ENCODE results near the gene PLXDC2.

Gene PLXDC2

DNA sequence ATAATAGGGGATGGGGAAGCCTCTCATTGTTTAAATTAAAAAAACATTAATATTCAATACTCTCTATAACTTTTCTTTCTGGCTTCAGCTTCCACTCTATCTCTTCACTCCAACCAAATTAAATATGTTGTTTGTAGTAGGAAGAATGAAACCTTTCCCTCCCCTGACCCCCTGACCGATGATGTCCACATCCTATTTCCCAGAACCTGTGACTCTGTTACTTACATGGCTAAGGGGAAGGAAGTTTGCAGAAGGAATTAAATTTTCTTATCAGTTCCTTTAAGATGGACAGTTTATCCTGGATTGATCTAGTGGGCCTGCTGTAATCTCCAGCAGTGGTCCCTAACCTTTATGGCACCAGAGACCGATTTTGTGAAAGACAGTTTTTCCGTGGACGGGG, 130.0 kb downstream of the PLXDC2 start:
- no peak for ATAC-seq

DNA sequence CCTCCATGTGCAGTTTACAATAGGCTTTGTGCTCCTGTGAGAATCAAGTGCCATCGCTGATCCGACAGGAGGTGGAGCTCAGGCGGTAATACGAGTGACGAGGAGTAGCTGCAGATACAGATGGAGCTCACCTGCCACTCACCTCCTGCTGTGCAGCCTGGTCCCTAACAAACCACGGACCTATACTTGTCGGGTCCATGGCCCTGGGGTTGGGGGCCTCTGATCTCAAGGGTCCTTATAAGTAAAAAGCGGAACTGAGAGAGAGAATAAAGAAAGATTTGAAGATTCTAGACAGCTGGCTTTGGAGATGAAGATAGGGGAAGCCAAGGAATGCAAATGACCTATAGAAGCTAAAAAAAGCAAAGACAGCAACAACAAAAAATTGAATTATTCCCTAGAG, 130.6 kb downstream of the PLXDC2 start:
- no peak for ATAC-seq

DNA sequence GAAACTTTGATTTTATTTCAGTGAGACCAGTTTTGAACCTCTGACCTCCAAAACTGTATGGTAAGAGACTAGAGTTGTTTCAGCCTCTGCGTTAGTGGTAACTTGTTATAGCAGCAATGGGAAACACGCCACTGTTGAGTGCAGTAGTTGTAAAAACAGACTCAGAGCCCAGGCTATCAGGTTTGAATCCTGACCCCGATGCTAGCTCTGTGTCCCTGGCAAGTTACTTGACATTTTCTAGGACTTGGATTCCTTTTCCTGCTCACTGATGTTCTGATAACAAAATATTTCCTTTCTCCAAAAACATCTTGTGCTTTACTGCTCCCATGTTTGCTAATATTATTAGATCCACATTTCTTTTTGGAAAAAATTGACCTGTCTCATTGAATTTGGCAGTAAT, 131.0 kb downstream of the PLXDC2 start:
- no peak for ATAC-seq

DNA sequence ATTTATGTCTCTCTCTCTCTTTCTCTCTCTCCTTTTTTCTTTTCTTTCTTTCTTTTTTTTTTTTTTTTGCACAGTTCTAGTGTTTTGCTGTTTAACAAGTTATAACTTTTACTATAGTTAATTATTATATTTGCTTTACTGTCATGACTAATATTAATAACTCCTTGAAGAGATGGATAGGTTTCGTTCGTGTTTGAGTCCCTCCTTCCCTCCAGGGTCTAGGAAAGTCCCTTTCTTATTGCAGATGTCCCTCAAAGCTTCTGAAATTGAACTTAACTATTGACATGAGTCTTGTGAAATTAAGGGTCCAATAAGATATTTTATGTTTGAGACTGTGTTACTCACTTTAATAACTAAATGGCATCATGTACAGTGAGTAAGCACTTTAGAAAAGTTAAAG, 131.4 kb downstream of the PLXDC2 start:
- no peak for ATAC-seq

DNA sequence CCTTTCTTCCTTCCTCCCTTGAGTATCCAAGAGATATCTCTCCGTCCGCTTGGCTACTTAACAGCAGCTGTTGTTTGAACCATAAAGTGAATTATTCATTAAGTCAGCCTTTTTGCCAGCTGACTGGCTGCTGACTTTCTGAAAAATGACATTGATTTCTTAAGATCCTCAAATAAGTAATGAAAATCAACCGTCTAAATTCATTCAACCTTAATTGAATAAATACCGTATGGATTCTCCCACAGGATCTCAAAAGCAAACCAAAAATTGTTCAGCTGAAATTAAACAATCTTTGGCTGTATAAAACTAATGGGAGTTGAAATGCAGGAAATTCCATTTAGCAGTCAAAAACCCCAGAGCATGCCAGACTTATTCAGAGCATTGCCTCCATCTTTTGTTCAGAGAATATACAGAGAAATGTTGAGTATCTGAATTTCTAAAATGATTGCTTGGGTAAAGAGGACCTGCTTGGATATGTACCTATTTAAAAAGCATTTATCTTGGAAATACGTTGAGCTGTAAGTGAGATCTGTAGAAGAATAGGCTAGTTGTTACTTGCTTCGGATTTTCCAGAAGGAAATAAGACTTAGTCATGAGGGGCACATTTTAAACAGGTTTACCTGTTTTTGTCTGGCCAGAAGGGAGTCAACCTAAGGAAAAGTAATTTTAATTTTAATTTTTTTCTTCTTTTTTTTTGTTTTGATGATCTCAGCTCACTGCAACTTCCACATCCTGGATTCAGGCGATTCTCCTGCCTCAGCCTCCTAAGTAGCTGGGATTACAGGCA, 136.2 kb downstream of the PLXDC2 start:
- ATAC-seq = no peak

DNA sequence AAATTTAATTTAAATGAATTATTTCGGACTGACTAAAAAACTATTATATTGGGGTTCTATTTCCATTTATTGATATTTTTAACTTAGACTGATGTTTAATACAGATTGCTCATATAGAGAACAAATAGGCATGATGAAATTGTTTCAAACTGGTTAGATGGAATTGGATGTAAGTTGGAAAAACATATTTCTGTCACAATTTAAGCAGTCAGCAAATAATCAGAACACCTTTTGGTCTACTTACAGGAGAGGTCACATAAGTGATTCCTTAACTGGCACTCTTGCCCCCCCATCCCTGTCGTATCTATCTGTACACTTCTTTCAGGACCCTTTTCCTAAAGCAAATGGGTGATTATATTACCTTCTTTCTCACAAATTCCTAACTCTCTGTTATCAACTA, 138.4 kb downstream of the PLXDC2 start:
- ATAC-seq = no peak

DNA sequence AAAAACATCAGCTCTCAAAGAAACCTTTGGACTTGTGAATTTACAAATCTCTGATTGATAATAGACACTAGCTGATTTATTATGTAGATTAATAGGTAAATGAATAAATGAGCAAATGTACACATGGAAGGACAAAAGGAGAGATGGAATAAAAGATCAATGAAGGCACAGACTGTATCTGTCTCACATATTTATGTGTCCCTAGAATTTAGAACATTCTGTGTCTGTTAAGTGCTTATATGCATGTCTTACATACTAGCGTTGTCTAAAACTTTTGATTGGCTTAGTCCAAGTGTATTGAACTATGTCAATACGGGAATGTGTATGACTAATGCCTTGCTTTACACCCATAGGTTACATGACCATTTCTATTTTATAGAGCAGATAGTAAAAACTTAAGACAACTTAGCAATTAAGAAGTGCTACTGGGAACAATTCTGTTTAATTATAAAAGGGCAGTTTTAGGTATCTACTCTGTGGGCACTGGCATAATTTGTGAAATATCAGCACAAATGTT, 140.3 kb downstream of the PLXDC2 start:
- no peak for ATAC-seq

DNA sequence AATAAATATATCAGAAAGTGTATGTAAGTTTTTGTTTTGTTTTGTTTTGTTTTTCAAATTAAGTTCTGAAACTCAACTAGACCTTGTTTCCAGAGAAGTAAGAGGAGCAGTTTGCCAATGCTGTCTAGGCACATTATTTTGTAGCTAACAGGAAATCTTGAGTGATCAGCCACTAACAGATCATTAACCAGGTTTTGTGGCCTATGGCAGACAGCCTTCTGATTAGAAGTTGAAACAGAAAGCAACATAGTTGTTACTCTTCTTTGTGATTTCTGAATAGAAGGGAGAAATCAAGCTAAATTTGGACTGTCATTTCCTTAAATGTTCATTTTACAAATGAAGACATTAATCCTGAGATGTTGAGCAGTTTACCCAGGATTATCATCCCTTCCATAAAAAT, 142.6 kb downstream of the PLXDC2 start:
- ATAC-seq = no peak

DNA sequence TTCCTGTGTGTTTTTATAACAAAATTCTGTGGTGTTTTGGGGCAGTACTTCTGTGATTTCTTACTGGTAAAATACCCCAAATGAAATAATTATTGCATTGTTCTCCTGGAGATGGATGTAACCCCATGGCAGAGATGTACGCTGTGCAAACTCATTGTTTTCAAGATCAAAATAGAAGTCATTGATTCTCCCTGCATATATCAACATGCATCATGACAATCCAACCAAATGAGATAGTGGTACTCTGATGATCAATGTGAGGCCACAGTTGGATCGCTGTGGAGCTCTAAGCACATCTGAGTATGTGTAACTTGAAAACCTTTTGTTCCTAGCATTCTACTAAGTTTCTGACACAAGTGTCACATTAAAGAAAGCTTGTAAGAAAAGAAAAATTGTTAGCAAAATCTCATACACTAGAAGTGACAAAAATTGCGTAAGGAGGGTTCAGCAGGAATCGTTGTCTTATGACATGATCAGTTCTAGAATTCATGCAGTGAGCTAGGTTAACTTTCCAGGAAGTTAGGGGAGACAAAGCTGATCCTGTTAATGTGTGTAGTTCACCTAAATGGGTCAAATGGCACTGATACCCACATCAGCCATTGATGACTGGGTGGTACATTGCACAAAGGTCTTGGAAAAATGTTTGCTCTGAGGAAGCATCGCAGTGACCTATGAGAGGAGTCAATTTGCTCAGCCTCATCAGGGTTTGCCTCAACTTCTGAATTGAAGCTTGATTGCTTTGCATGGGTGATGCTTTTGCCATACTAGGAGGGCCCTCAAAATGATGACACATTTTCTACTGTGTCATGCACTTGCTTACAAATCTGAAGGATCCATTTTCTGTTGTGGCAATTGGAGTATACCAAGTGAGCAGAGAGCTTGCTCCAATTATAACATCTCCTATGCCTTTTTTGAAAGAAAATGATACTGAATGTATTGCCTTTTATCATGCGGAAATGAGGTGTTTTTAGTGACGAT, 145.1 kb downstream of the PLXDC2 start:
- no peak for ATAC-seq

DNA sequence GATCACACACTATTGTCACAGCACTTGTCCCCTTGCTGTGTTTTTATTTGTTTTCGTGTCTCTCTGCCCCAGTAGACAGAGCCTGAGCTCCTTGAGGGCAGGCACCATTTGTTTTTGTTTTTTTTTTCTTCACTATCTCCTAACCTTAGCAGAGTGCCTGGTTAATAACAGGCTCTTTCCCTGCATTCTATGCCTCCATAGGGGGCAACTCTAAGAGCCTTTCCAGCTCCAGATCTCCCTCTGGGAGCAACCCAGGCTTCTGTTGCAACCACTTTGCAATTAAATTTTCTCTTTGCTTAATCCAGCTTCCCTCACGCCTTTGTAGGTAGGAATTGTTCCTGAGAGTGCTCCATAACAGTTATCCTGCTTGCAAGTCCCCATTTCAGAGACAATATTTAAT, 148.4 kb downstream of the PLXDC2 start:
- no peak for ATAC-seq

DNA sequence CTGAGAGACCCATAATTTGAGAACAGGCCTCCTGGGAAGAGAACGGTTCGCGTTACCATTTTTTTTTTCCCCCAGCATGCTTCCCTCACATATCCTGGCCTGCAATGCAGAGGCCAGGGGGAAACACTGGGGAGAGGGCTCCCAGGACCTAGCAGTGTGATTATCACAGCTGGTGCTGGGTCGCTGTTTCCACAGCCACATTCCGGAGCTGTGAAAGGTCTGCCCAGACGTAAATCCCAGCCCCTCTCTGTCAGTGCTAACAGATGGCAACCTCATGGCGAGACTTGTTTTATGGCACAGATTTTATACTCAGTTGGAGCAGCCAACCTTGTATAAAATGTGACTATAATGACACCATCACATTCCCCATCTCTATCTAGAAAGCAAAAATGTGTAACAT, 150.5 kb downstream of the PLXDC2 start:
- no peak for ATAC-seq

DNA sequence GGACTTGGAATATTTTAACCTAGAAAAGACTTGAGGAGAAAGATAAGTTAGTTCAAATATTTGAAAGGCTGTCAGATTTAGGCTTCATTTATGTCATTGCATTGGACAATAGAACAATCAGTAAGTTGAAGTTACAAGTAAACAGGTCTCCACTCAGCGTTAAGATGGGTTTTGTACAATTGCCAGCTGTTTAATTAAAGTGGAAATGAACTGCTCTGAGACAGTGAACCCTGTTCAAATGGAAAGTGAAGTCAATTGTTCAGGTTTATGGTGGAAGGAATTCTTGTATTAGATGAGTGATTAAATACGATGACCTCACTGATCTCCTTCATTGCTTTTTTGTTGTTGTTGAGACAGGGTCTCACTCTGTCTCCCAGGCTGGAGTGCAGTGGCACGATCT, 151.7 kb downstream of the PLXDC2 start:
- ATAC-seq = no peak

DNA sequence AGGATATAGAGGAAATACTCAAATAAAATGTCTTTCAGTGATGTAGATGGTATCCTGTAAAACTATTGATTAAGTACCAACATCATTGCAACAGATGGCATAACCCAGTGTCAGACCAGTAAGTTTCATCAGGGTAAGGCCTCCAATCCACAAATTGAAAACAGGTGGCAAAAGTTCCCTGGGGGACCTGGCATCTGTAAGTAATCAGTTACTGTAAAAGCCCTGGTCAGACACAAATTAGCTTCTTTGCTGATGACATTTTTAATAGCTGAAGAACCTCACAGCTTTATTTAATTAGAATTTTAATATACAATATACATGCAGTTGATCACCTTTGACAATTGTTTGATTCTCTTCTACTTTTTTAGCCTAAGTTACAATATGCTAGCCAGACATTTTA, 152.5 kb downstream of the PLXDC2 start:
- ATAC-seq = no peak

DNA sequence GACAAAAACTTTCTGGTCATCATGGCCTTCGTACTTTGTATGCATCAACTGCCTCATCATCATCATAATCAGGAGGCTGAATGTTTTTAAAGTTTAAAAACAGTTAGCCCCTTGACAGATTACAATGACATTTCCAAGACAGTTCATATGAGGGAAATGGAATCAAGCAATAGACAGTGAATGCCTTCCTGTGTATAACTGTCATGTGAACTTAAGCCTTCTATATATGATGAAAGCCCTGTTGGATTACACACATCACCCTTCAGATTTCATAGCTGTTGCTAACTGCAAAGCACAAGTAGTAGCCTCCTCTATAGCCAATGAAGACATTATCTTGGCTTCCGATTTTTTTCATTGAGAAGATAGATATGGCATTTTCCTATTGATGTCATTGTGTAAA, 154.0 kb downstream of the PLXDC2 start:
- no peak for ATAC-seq

DNA sequence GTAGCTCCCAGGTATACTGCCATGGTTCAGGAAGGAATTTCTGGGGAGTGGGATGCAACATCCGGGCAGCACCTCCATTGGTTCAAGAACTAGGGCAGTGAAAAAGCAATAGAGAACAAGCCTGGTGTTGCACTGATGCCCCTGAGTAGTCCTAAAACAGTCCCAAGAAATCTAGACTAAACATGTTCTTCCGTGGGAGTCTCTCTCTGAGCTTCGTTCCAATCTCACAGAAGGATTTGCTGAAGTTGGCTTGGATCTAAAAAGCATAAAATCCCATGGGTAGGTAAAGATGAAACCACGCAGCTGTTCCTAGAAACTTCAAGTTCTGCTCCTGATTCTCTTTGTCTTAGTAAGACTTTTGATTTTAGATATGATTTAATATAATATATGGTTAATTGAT, 154.5 kb downstream of the PLXDC2 start:
- ATAC-seq = no peak

DNA sequence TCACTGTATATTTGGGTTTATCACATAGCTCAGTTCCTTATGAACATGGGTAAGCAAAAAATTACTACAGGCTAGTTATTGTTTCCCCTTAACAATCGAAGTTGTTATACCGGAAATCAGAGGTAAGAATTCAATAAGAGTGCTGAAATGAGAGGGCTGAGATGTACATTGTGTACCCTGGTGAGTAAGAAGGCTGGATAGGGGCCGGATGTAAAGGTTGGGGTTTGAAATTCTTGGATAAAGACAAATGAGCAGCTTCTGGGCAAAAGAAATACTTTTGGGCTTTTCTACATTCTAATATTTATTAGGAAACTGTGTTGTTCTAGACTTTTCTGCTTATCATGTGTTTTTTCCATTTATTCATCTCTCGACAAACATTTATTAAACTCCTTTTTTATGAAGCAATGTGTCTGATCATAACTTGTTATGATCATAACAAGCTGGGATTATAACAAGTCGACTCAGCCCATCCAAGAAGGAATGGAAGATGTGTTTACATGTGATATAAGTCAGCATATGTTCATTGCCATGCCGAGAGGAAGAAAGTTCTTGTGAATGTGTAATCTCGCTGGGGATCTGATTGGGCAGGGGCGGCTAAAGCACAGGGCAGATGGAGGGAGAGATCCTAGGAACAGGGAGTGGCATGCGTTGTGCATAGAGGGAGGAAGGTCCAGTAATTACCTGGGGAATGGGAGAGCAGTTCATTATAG, 155.3 kb downstream of the PLXDC2 start:
- no peak for ATAC-seq

DNA sequence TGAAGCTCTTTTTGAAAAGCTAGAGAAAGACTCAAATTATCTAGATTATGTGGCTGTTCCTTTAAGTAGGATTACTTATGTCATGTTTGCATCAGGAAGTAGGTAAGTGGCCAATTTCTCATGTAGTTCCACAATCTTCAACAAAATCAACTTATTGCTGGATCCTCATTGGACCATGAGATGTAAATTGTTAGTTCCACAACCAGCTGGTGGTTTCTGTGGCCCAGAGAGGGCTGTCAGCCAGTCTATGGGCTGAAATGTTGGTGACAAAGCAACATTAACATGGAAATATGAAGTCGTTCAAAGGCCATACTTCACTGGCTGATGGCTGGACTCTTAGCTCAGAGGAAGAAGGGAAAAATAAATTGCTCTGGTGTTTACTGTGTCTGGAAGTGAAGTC, 157.9 kb downstream of the PLXDC2 start:
- ATAC-seq = no peak

DNA sequence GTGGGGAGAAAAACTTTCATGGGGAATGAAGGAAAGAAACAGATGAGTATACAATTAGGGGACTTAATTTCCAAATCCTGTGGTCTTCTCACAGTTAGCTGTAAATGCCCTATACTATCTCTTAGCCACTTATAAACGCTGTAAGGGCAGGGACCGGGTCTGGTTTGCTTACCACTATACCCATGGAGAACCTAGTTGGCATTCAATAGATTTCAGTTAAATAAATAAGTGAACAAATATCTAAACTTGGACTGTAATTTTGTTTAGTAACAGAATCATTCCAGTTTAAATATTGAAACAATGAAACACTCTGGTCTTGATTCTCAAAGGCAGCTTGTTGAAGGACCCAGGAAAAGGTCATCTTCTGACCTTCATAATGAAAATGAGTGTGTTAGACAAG, 158.3 kb downstream of the PLXDC2 start:
- ATAC-seq = no peak

DNA sequence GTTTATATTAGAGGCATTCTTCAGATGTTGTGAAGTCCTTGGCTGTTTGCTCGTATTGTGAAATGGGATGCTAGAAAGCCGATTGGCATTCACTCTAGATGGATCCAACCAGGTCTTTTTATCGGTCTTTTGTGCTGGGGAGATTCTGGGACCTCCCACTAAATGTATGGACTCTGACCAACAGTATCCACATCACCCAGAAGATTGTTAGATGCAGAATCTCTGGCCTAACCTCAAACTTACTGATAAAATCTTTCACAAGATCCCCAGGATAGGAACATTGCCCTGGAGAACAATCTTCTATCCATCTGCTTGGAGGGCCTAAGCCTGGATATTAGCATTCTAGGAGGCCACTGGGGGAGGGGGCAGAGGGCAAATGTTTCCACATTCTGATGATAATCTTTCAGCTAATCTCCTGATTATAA, 160.9 kb downstream of the PLXDC2 start:
- no peak for ATAC-seq

DNA sequence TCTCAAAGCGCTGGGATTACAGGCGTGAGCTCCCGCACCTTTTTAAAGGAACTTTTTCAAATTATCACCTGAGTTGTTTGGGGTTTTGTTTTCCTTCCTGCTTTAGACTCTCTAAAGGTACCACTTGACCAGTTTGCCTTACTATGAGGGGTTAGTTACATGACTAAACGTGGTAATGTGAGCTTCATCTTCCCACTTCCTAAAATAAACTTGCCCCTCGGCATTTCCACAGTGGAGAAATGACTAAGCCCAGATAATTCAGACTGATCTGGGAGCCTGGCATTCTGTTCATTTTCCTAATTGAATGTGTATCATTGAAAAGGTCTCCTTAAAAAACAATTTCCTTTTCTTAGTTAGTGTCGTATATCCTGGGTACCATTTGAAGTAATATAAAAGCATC, 163.4 kb downstream of the PLXDC2 start:
- no peak for ATAC-seq

DNA sequence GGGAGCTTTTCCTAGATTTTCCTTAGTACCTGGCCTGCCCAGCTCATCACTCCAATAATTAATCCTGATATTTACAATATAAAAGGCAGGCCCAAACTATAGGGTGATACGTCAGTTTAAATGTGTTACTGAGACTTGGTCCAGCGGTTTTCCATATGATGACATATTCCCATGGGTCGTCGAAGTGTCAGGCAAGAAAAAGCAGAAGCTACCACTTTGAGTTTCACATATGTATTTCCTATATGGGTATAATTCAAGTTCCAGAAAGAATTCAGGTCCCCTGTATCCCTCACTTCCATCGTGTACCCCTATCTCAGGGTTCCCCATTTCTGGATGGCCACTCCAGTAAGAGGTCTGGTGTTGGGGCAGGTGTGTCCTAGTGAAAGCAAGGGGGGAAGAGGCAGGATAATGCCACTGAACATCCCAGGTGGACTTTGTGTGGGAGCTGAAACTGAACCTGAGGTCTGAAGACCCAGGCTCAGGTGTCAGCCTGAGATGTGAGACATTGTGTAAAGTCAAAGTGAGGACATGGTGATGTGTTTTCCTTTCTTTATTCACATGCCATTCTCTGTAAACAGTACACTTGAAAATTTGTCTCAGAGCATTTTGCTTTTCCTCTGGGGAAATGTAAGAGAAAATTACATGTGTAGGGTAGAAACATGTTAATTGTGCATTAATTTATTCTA, 167.8 kb downstream of the PLXDC2 start:
- ATAC-seq = no peak

DNA sequence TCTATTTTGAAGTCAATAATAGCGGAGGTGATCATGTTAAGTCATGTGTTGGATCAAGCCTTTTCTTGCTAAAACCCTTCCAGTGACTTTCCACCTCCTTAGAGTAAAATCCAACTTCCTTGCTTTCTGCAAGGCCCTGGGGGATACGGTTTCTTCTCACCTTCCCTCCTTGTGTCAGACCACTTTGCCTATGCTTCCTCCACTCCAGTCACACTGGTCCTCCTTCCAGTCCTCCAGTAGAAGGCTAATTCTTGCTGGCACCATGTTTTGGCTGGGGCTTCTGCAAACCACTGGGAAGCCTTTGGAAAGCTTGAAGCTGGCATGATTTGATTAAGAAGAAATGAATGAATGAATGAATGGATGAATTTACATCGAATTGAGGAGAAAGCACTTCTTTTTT, 169.5 kb downstream of the PLXDC2 start:
- no peak for ATAC-seq

DNA sequence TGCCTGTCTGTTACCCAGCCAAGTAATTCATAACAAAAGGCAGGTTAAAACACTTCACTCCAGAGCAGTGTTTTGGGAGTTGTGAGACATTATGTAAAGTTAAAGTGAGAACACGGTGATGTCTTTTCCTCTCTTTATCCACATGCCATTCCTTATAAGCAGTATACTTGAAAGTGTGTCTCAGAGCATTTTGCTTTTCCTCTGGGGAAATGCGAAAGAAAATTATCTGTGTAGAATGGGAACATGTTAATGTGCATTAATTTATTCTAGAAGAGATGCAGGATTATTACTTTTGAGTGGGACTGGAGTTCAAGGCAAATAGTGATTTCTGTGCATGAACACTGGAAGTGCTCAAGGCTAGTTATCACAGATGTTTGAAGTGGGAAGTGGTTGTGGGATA, 170.4 kb downstream of the PLXDC2 start:
- ATAC-seq = no peak
